ENCODE measurements around the gene PDS5B. TPM values are rescaled to one million over a fixed set of nuclear protein-coding genes. Genes with fewer than 3 reads are reported as not detected.

Gene PDS5B
- total RNA-seq, 1 experiment from 2014 or later: 26.5 TPM

GRCh38 chr13:32636711-32637110 lies 50.5 kb downstream of the PDS5B start:
- POLR2A ChIA-PET: no interaction called here
- H3K4me3 ChIP-seq (replicated peaks in 1 of 2; ENCODE audit: low read depth in 1 of 2, low read length in 2 of 2): no peak overlapping the region
- no peak overlapping the region for H3K27ac ChIP-seq (ENCODE audit: low read depth, low read length)
- intact Hi-C loops (cut with micrococcal nuclease): no loop called here
- H4K20me1 ChIP-seq (ENCODE audit: insufficient read depth): peaks cover 9% of the 10 kb centered on the region; the same call in 1 of the 2 replicates
- no peaks in the 10 kb centered on the region for H3K4me1 ChIP-seq (ENCODE audit: control insufficient read depth in 1 of 2, insufficient read depth in 2 of 2, low read length in 2 of 2)
- DNase-seq (ENCODE audit: low read depth, low spot score) (no peak), ATAC-seq (no peak)
- TF ChIP-seq SP1 (IDR thresholded peaks at IDR 0.05; ENCODE audit: low read depth): no peak
- TF ChIP-seq EGR1 (IDR thresholded peaks at IDR 0.05; ENCODE audit: low read depth): no peak
- TF ChIP-seq ATF3 (IDR thresholded peaks at IDR 0.05): no peak
- no peak for TF ChIP-seq FOSL1 (IDR thresholded peaks at IDR 0.05; ENCODE audit: low read depth)
- no peak for TF ChIP-seq CBX3 (IDR thresholded peaks at IDR 0.05; ENCODE audit: low read depth)
- no peak for TF ChIP-seq SIN3A (IDR thresholded peaks at IDR 0.05; ENCODE audit: low read depth)
- TF ChIP-seq CTCF (IDR thresholded peaks at IDR 0.05 in 2 of 3, conservative IDR thresholded peaks at IDR 0.05 in 1 of 3; ENCODE audit: borderline replicate concordance in 1 of 3, insufficient read depth in 1 of 3, low read depth in 2 of 3, low read length in 2 of 3): no peak
- no peak for TF ChIP-seq SRF (IDR thresholded peaks at IDR 0.05; ENCODE audit: low read depth)
- no peak for TF ChIP-seq ELF1 (IDR thresholded peaks at IDR 0.05; ENCODE audit: borderline replicate concordance, low read depth)
- TF ChIP-seq POLR2AphosphoS5 (IDR thresholded peaks at IDR 0.05; ENCODE audit: low read depth, low read length): no peak
- TF ChIP-seq TCF7L2 (IDR thresholded peaks at IDR 0.05; ENCODE audit: borderline replicate concordance, extremely low read depth, insufficient read depth, insufficient read length): no peak
- TF ChIP-seq MAX (IDR thresholded peaks at IDR 0.05): no peak
- no peak for TF ChIP-seq ZNF274 (IDR thresholded peaks at IDR 0.05; ENCODE audit: low read depth, low read length)
- H3K9me2 ChIP-seq (ENCODE audit: insufficient read depth): no peaks in the 10 kb centered on the region
- BruUV-seq (replicated peaks): no TSS peak
- RAD21 ChIA-PET (ENCODE audit: low non-redundant PET in 1 of 2, low total read pairs in 2 of 2, uncharacterized antibody in 2 of 2, unreplicated experiment in 2 of 2): no interaction called here
- no peak overlapping the region for H2AFZ ChIP-seq (ENCODE audit: low read depth, low read length, poor library complexity, severe bottlenecking)
- CTCF ChIA-PET: interaction anchor here (0.9 to 1.8 kb wide), 3 partner anchors 14 to 56 kb away, joined by 3 to 7 read pairs (median 3); partner anchors contain the start of gene PDS5B
- H3K9ac ChIP-seq (ENCODE audit: low read length): no peak overlapping the region
- no peak overlapping the region for H3K4me2 ChIP-seq (ENCODE audit: low read length)
- H3K79me2 ChIP-seq (ENCODE audit: insufficient read depth, low read length): peaks cover 85% of the 10 kb centered on the region
- H3K27me3 ChIP-seq (ENCODE audit: insufficient read depth, low read length): no peaks in the 10 kb centered on the region
- no peaks in the 10 kb centered on the region for H3K9me3 ChIP-seq (ENCODE audit: control insufficient read depth in 1 of 2, insufficient read depth in 1 of 2, low read depth in 1 of 2, low read length in 2 of 2)
- no peaks in the 10 kb centered on the region for H3K36me3 ChIP-seq (ENCODE audit: control insufficient read depth in 1 of 2, insufficient read depth in 2 of 2, low read length in 2 of 2)

Measured in HCT116 (cell line).